Right lobe of liver (tissue), 6 donors: ENCODE results near the gene XCL2. TPM values are rescaled to one million over a fixed set of nuclear protein-coding genes. Genes with fewer than 3 reads are reported as not detected.

Experiments
- ATAC-seq, 4 donors: fragments of 200-7000 bp; cut with Tn5 transposase; one replicate each; pipeline ENCODE4 v1.9.1; 2020; ENCODE audit warnings: mild to moderate bottlenecking in 4 of 4, moderate library complexity in 4 of 4
- DNase-seq, 3 donors: peaks; one replicate each; pipeline ENCODE4 v3.0.0-alpha.2; 2020
- H3K27ac ChIP-seq, 3 donors: fragments of 200-600 bp; one replicate each; pipeline ENCODE4 v1.8.0; 2022
- H3K27me3 ChIP-seq, 2 donors: fragments of 200-600 bp; one replicate each; pipeline ENCODE4 v1.8.0; 2022
- H3K36me3 ChIP-seq, 4 donors: fragments of 200-600 bp; sonication (generic) in 1 of 4; one replicate each; pipeline versions ENCODE4 v1.5.1 to v1.8.0; 2017 to 2022; ENCODE audit warnings: control low read depth in 1 of 4
- H3K4me1 ChIP-seq, 4 donors: fragments of 200-600 bp; sonication (generic) in 1 of 4; one replicate each; pipeline versions ENCODE4 v1.5.1 to v1.8.0; 2017 to 2022; ENCODE audit warnings: control low read depth in 1 of 4
- H3K4me3 ChIP-seq, 3 donors: fragments of 200-600 bp; one replicate each; pipeline ENCODE4 v1.8.0; 2022
- H3K9me3 ChIP-seq, 4 donors: fragments of 200-600 bp; sonication (generic) in 1 of 4; one replicate each; pipeline versions ENCODE4 v1.5.1 to v1.8.0; 2017 to 2022; ENCODE audit warnings: control low read depth in 1 of 4
- CTCF ChIP-seq, 4 donors: fragments of 200-600 bp in 3 of 4; fragments of 450-650 bp in 1 of 4; IDR thresholded peaks; one replicate each; pipeline versions ENCODE4 v1.5.1 to v1.8.0; 2016 to 2022; ENCODE audit warnings: antibody characterized with exemption in 4 of 4, mild to moderate bottlenecking in 2 of 4
- POLR2A ChIP-seq: fragments of 450-650 bp; IDR thresholded peaks from one replicate; pipeline ENCODE4 v1.6.1; 2017; ENCODE audit warnings: antibody characterized with exemption, mild to moderate bottlenecking
- WGBS: methylation state at CpG from one replicate; pipeline ENCODE4 v1.1.6; 2018; ENCODE audit warnings: low coverage, low lambda C conversion rate; ENCODE audit not compliant: insufficient coverage; ENCODE audit errors: missing lambda C conversion rate; 5-methylcytosine and 5-hydroxymethylcytosine counted together
- intact Hi-C, 2 donors: fragments of 100-400 bp; cut with DNase I; formaldehyde crosslinking; loops; one replicate each; pipeline versions ENCODE4 v1.11.2 to v1.14.1; 2022
- total RNA-seq, 6 experiments: library from RNA; depleted of rRNA in 2 of 6; stranded (reverse); fragments of >200 nt in 2 of 6; fragmentation: NEBNext Ultra II Directional in 3 of 6; extraction: Animal tissue kit (Norgen Biotek cat#: 25700) in 3 of 6; gene quantifications; one replicate each; pipeline versions ENCODE4 v1.1.0 to v1.2.4, GENCODE V29; 2016 to 2023
- donor health status: DM: no; HTN: yes; CAD: no.
- donor health status: DM: no; HTN: no; CAD: no.
- donor health status: DM: no; HTN: no; CAD: no.
- donor health status: DM: no; HTN: yes; CAD: no.
- donor health status: DM: no; HTN: yes; CAD: no.

The XCL2 gene
- total RNA-seq, 6 experiments from 2014 or later: 1.4 to 1.6 TPM; not detected in 4

GRCh38 chr1:168507828-168508227 is 36.0 kb downstream of the XCL2 start:
- Histone ChIP-seq H3K4me3 (no peak overlapping the region), H3K27me3 (no peaks in the 10 kb centered on the region), H3K27ac (no peak overlapping the region), H3K36me3 (no peaks in the 10 kb centered on the region), H3K4me1 (peaks cover 0 to 9% (median 0%) of the 10 kb centered on the region in 4 donors), H3K9me3 (no peaks in the 10 kb centered on the region)
- no peak for TF ChIP-seq CTCF (IDR thresholded peaks at IDR 0.05)
- no peak for TF ChIP-seq POLR2A
- ATAC-seq (no peak), DNase-seq (no peak)
- intact Hi-C loops: no loop called here
- WGBS: 92% methylated on average over 2 of the region's 4 CpGs

- Histone ChIP-seq H3K4me3 (no peak overlapping the region), H3K4me1 (peaks cover 0 to 9% (median 0%) of the 10 kb centered on the region in 4 donors), H3K36me3 (no peaks in the 10 kb centered on the region), H3K27me3 (no peaks in the 10 kb centered on the region), H3K27ac (no peak overlapping the region), H3K9me3 (no peaks in the 10 kb centered on the region)
- intact Hi-C loops: no loop called here
- WGBS: 73% methylated on average over 2 of the region's 3 CpGs
- no peak for DNase-seq
- TF ChIP-seq POLR2A (no peak), CTCF (IDR thresholded peaks at IDR 0.05) (no peak)
- no peak for ATAC-seq
Observed at GRCh38 chr1:168507231-168507630, 36.6 kb downstream of the XCL2 start.

GRCh38 chr1:168506204-168506819 is 37.5 kb downstream of the XCL2 start:
- Histone ChIP-seq H3K4me3 (no peak overlapping the region), H3K9me3 (no peaks in the 10 kb centered on the region), H3K27me3 (no peaks in the 10 kb centered on the region), H3K36me3 (no peaks in the 10 kb centered on the region), H3K4me1 (peaks cover 0 to 9% (median 0%) of the 10 kb centered on the region in 4 donors), H3K27ac (no peak overlapping the region)
- intact Hi-C loops: no loop called here
- DNase-seq (no peak), ATAC-seq (no peak)
- TF ChIP-seq POLR2A (no peak), CTCF (IDR thresholded peaks at IDR 0.05) (no peak)
- WGBS: 92% methylated on average over 6 of the region's 6 CpGs

- H3K4me1 ChIP-seq: peaks cover 0 to 9% (median 0%) of the 10 kb centered on the region in 4 donors
- no peaks in the 10 kb centered on the region for H3K36me3 ChIP-seq
- no peaks in the 10 kb centered on the region for H3K9me3 ChIP-seq
- DNase-seq: no peak
- no peak for TF ChIP-seq POLR2A
- TF ChIP-seq CTCF (IDR thresholded peaks at IDR 0.05): no peak
- no peak overlapping the region for H3K27ac ChIP-seq
- intact Hi-C loops: no loop called here
- no peak for ATAC-seq
- H3K27me3 ChIP-seq: no peaks in the 10 kb centered on the region
- no peak overlapping the region for H3K4me3 ChIP-seq
- WGBS: 100% methylated on average over 1 of the region's 1 CpG
Observed at GRCh38 chr1:168505006-168505405, 38.8 kb downstream of the XCL2 start.
